HepG2 (cell line): ENCODE data around the gene NCKAP1.
A peak's percentile ranks its signal among the peaks of the same experiment; 100 is the strongest.

ENCODE experiments used
- CREB1 ChIP-seq, 2 experiments: fragments of 450-650 bp in 1 of 2; IDR thresholded peaks; 2 replicates each; pipeline ENCODE4 v1.6.1; 2016 to 2017; ENCODE audit warnings: control low read depth in 1 of 2, mild to moderate bottlenecking in 1 of 2, missing compliant biosample characterization in 1 of 2, missing genetic modification characterization in 1 of 2
- IKZF5 ChIP-seq: IDR thresholded peaks from 2 replicates; pipeline ENCODE4 v1.6.1; 2018; ENCODE audit warnings: missing genetic modification reagents, mild to moderate bottlenecking, missing compliant biosample characterization
- POLR2G ChIP-seq: fragments of 200-400 bp; formaldehyde crosslinking; IDR thresholded peaks from 2 replicates; pipeline ENCODE4 v1.6.1; 2018; ENCODE audit warnings: mild to moderate bottlenecking, low read depth, low read length, moderate library complexity
- USF2 ChIP-seq, 2 experiments: sonication (generic) in 1 of 2; formaldehyde crosslinking in 1 of 2; IDR thresholded peaks; 2 replicates each; pipeline versions ENCODE4 v1.5.1 to v1.6.1; 2011 to 2020; ENCODE audit warnings: borderline replicate concordance in 1 of 2, low read depth in 1 of 2, low read length in 1 of 2, mild to moderate bottlenecking in 1 of 2, missing genetic modification reagents in 1 of 2, moderate library complexity in 1 of 2
- ZFP37 ChIP-seq: sonication (generic); formaldehyde crosslinking; IDR thresholded peaks from 2 replicates; pipeline ENCODE4 v1.4.0; 2020; ENCODE audit warnings: missing genetic modification reagents, borderline replicate concordance

GRCh38 chr2:183078464-183079138 lies 40.3 kb upstream of the NCKAP1 start, which contains the start of gene DUSP19:
- TF ChIP-seq IKZF5 (CRISPR knock-in tag), result peak; percentile 80
- TF ChIP-seq ZFP37 (CRISPR knock-in tag), result 0 out of 2 replicates have a peak, but pooled peaks have one; percentile 35
- TF ChIP-seq CREB1 (IDR thresholded peaks at IDR 0.05), result 0 out of 2 replicates have a peak, but pooled peaks have one; percentile 35
- peak; percentile 77 for TF ChIP-seq CREB1 (CRISPR knock-in tag; IDR thresholded peaks at IDR 0.05)
- no peak for TF ChIP-seq USF2 (IDR thresholded peaks at IDR 0.05; ENCODE audit: low read depth, low read length)
- TF ChIP-seq USF2 (CRISPR knock-in tag; IDR thresholded peaks at IDR 0.05; ENCODE audit: borderline replicate concordance), result no peak
- TF ChIP-seq POLR2G, result peak; percentile 96
